ENCODE measurements around the gene PLCB1.

PLCB1 gene

GRCh38 chr20:8917084-8917483 is 785.0 kb downstream of the PLCB1 start:
- no peak overlapping the region for H3K27ac ChIP-seq (ENCODE audit: low read depth, low read length)
- no peaks in the 10 kb centered on the region for H3K36me3 ChIP-seq (ENCODE audit: insufficient read depth, low read length)
- no peaks in the 10 kb centered on the region for H3K79me2 ChIP-seq (ENCODE audit: control insufficient read depth, insufficient read depth, low read length, unreplicated experiment)
- H3K4me3 ChIP-seq (ENCODE audit: low read depth, low read length), result no peak overlapping the region
- no peak overlapping the region for H2AFZ ChIP-seq (ENCODE audit: low read length, unreplicated experiment)
- no peaks in the 10 kb centered on the region for H3K4me1 ChIP-seq (ENCODE audit: control insufficient read depth, insufficient read depth, low read length, unreplicated experiment)
- H3K27me3 ChIP-seq (ENCODE audit: insufficient read depth, low read length), result peaks cover 23% of the 10 kb centered on the region

GRCh38 chr20:8918145-8918544 is 786.1 kb downstream of the PLCB1 start:
- Histone ChIP-seq H3K4me1 (ENCODE audit: control insufficient read depth, insufficient read depth, low read length, unreplicated experiment) (no peaks in the 10 kb centered on the region), H3K36me3 (ENCODE audit: insufficient read depth, low read length) (no peaks in the 10 kb centered on the region), H3K4me3 (ENCODE audit: low read depth, low read length) (no peak overlapping the region), H3K79me2 (ENCODE audit: control insufficient read depth, insufficient read depth, low read length, unreplicated experiment) (no peaks in the 10 kb centered on the region), H2AFZ (ENCODE audit: low read length, unreplicated experiment) (no peak overlapping the region), H3K27ac (ENCODE audit: low read depth, low read length) (no peak overlapping the region), H3K27me3 (ENCODE audit: insufficient read depth, low read length) (peaks cover 23% of the 10 kb centered on the region)

- Histone ChIP-seq H3K27me3 (ENCODE audit: insufficient read depth, low read length) (peaks cover 23% of the 10 kb centered on the region; the same call in 1 of the 2 replicates), H3K36me3 (ENCODE audit: insufficient read depth, low read length) (no peaks in the 10 kb centered on the region), H3K4me1 (ENCODE audit: control insufficient read depth, insufficient read depth, low read length, unreplicated experiment) (no peaks in the 10 kb centered on the region), H3K79me2 (ENCODE audit: control insufficient read depth, insufficient read depth, low read length, unreplicated experiment) (no peaks in the 10 kb centered on the region), H3K27ac (ENCODE audit: low read depth, low read length) (no peak overlapping the region), H2AFZ (ENCODE audit: low read length, unreplicated experiment) (no peak overlapping the region), H3K4me3 (ENCODE audit: low read depth, low read length) (no peak overlapping the region)
Measured at GRCh38 chr20:8924539-8924938, 792.5 kb downstream of the PLCB1 start.

GRCh38 chr20:8930726-8931125 is 798.7 kb downstream of the PLCB1 start:
- Histone ChIP-seq H2AFZ (ENCODE audit: low read length, unreplicated experiment) (no peak overlapping the region), H3K4me1 (ENCODE audit: control insufficient read depth, insufficient read depth, low read length, unreplicated experiment) (no peaks in the 10 kb centered on the region), H3K27ac (ENCODE audit: low read depth, low read length) (no peak overlapping the region), H3K4me3 (ENCODE audit: low read depth, low read length) (no peak overlapping the region), H3K79me2 (ENCODE audit: control insufficient read depth, insufficient read depth, low read length, unreplicated experiment) (no peaks in the 10 kb centered on the region), H3K36me3 (ENCODE audit: insufficient read depth, low read length) (no peaks in the 10 kb centered on the region), H3K27me3 (ENCODE audit: insufficient read depth, low read length) (no peaks in the 10 kb centered on the region)

GRCh38 chr20:8932192-8933165 is 800.4 kb downstream of the PLCB1 start:
- Histone ChIP-seq H3K27me3 (ENCODE audit: insufficient read depth, low read length) (no peaks in the 10 kb centered on the region), H3K36me3 (ENCODE audit: insufficient read depth, low read length) (no peaks in the 10 kb centered on the region), H3K4me1 (ENCODE audit: control insufficient read depth, insufficient read depth, low read length, unreplicated experiment) (no peaks in the 10 kb centered on the region), H3K79me2 (ENCODE audit: control insufficient read depth, insufficient read depth, low read length, unreplicated experiment) (no peaks in the 10 kb centered on the region), H3K27ac (ENCODE audit: low read depth, low read length) (peak overlapping the region; percentile 40; the same call in 1 of the 2 replicates), H2AFZ (ENCODE audit: low read length, unreplicated experiment) (no peak overlapping the region), H3K4me3 (ENCODE audit: low read depth, low read length) (no peak overlapping the region)

- Histone ChIP-seq H3K27ac (ENCODE audit: low read depth, low read length) (no peak overlapping the region), H3K27me3 (ENCODE audit: insufficient read depth, low read length) (no peaks in the 10 kb centered on the region), H2AFZ (ENCODE audit: low read length, unreplicated experiment) (no peak overlapping the region), H3K4me3 (ENCODE audit: low read depth, low read length) (no peak overlapping the region), H3K36me3 (ENCODE audit: insufficient read depth, low read length) (no peaks in the 10 kb centered on the region), H3K79me2 (ENCODE audit: control insufficient read depth, insufficient read depth, low read length, unreplicated experiment) (no peaks in the 10 kb centered on the region), H3K4me1 (ENCODE audit: control insufficient read depth, insufficient read depth, low read length, unreplicated experiment) (no peaks in the 10 kb centered on the region)
Measured at GRCh38 chr20:8933381-8933807, 801.3 kb downstream of the PLCB1 start.

GRCh38 chr20:8934362-8934761 is 802.3 kb downstream of the PLCB1 start:
- Histone ChIP-seq H3K79me2 (ENCODE audit: control insufficient read depth, insufficient read depth, low read length, unreplicated experiment) (no peaks in the 10 kb centered on the region), H3K4me3 (ENCODE audit: low read depth, low read length) (no peak overlapping the region), H3K4me1 (ENCODE audit: control insufficient read depth, insufficient read depth, low read length, unreplicated experiment) (no peaks in the 10 kb centered on the region), H3K27ac (ENCODE audit: low read depth, low read length) (no peak overlapping the region), H3K27me3 (ENCODE audit: insufficient read depth, low read length) (0 out of 2 replicates have a peak, but pooled peaks cover 2% of the 10 kb centered on the region), H2AFZ (ENCODE audit: low read length, unreplicated experiment) (no peak overlapping the region), H3K36me3 (ENCODE audit: insufficient read depth, low read length) (no peaks in the 10 kb centered on the region)

Measured in ACC112 (cell line).